ENCODE measurements around the gene EXOC6B. TPM values are rescaled to one million over a fixed set of nuclear protein-coding genes. Genes with fewer than 3 reads are reported as not detected.
"Not testable (repeated sequence)": the region's sequence is repeated elsewhere in the genome, so short reads cannot be mapped to it uniquely, and the experiment has no call there.

Gene EXOC6B
- total RNA-seq, 4 donors from 2014 or later: 15.7 to 58.4 (median 37.9) TPM

DNA sequence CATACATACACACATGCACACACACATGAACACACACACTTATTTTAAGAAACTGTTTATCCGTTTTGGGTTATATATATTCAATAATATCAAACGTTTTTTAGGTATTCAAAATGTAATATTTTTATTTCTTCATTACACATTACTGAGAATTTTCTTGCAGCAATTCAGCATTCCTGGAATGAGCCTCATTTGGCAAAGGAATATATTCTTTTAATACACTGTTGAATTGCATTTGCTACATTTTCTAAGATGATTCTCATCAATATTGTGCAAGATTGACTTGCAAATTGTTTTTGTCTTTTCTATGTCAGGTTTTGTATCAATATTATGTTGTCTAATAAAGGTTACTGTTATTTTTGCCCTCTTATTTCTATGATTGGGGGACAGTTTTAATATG is 402.1 kb downstream of the EXOC6B start:
- WGBS, 2 donors (ENCODE audit: low coverage in 1 of 2): 69 to 79% methylated on average over 2 of the region's 2 CpGs
- intact Hi-C loops (cut with DNase I; ENCODE audit: low total_unique reads): no loop called here
- Histone ChIP-seq H3K27me3 (no peaks in the 10 kb centered on the region), H3K4me1 (no peaks in the 10 kb centered on the region), H3K36me3 (no peaks in the 10 kb centered on the region), H3K27ac (no peak overlapping the region), H3K9me3 (peaks cover 0 to 9% of the 10 kb centered on the region in 2 donors), H3K4me3 (no peak overlapping the region)
- DNase-seq: no peak
- in situ Hi-C loops (cut with MboI; ENCODE audit: low pct_ligation_motif_present in 1 of 4, low pct_unique_long_range_greater_than_20kb in 1 of 4, low sequenced_read_pairs in 3 of 4): no loop called here
- TF ChIP-seq EP300 (IDR thresholded peaks at IDR 0.05; ENCODE audit: low read depth) (no peak), POLR2A (IDR thresholded peaks at IDR 0.05) (no peak), POLR2AphosphoS5 (IDR thresholded peaks at IDR 0.05) (no peak)
- TF ChIP-seq, protein P1, sequence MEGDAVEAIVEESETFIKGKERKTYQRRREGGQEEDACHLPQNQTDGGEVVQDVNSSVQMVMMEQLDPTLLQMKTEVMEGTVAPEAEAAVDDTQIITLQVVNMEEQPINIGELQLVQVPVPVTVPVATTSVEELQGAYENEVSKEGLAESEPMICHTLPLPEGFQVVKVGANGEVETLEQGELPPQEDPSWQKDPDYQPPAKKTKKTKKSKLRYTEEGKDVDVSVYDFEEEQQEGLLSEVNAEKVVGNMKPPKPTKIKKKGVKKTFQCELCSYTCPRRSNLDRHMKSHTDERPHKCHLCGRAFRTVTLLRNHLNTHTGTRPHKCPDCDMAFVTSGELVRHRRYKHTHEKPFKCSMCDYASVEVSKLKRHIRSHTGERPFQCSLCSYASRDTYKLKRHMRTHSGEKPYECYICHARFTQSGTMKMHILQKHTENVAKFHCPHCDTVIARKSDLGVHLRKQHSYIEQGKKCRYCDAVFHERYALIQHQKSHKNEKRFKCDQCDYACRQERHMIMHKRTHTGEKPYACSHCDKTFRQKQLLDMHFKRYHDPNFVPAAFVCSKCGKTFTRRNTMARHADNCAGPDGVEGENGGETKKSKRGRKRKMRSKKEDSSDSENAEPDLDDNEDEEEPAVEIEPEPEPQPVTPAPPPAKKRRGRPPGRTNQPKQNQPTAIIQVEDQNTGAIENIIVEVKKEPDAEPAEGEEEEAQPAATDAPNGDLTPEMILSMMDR (IDR thresholded peaks at IDR 0.05): no peak

DNA sequence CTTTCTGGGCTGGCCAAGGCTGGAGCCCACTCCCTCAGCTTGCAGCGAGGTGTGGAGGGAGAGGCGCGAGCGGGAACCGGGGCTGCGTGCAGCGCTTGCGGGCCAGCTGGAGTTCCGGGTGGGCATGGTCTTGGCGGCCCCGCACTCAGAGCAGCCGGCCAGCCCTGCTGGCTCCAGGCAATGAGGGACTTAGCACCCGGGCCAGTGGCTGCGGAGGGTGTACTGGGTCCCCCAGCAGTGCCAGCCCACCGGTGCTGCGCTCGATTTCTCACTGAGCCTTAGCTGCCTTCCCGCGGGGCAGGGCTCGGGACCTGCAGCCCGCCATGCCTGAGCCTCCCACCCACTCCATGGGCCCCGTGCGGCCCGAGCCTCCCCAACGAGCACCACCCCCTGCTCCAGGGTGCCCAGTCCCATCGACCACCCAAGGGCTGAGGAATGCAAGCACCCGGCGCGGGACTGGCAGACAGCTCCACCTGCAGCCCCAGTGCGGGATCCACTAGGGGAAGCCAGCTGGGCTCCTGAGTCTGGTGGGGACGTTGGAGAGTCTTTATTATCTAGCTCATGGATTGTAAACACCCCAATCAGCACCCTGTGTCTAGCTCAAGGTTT is 404.0 kb downstream of the EXOC6B start:
- H3K4me1 ChIP-seq; in situ Hi-C loops (cut with MboI; ENCODE audit: low pct_ligation_motif_present in 1 of 4, low pct_unique_long_range_greater_than_20kb in 1 of 4, low sequenced_read_pairs in 3 of 4); H3K9me3 ChIP-seq; H3K4me3 ChIP-seq; intact Hi-C loops (cut with DNase I; ENCODE audit: low total_unique reads); H3K36me3 ChIP-seq; H3K27ac ChIP-seq; DNase-seq; H3K27me3 ChIP-seq: not testable (repeated sequence)
- 96% methylated on average over 20 of the region's 31 CpGs; no CpG with 5 or more reads in 1 of the 2 donors for WGBS, 2 donors (ENCODE audit: low coverage in 1 of 2)

DNA sequence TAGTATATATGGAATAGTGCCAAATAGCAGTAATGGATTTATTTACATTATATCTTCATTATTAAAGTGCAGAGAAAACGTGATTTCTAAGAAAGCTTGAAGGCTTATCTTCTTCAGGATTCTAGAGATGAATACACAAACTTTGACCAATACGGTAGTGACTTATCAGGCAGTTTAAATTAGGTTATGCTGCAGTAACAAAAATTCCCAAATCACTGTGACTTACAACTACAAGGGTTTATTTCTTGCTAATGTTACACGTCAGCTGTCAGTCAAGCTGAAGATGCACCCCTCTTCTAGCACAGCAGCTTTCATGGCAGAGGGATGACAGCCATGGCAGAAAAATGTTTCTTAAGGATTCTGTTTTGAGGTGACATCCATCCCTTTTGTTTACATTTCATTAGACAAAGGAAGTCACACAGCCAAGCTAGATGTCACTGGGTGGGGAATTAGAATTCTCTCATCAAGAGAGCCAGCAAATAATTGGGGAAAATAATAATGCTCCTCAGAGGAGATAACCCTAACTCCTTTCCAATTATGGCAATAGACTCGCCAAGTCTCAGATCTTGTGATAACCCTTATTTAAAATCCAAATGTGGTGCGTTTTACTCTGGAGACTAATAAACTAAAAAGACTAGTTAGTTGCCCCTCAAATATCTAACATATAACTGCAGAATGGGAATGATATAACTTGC is 409.9 kb downstream of the EXOC6B start:
- H3K9me3 ChIP-seq: peaks cover 0 to 9% of the 10 kb centered on the region in 2 donors
- H3K27ac ChIP-seq: no peak overlapping the region

DNA sequence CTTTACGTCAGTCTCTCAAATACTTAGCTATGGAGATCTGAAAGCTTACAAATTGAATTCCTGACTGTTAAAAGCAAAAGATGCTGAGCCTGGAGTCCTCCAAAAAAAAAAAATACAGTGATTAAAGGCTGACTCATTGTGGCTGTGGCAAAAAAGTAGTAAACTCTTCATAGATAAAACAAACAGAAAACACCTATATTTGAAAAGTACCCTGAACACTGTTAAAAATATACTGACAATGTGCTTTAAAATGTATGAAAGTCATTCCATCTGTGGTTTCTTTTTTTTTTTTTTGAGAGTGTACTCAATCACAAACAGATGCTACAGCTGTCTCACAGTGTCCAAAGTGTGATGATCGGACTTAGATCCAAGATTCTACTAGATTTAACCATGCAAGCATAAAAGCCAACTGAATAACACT is 410.6 kb downstream of the EXOC6B start:
- H3K27ac ChIP-seq: no peak overlapping the region
- WGBS, 2 donors (ENCODE audit: low coverage in 1 of 2): 79 to 80% methylated on average over 2 of the region's 2 CpGs
- no peaks in the 10 kb centered on the region for H3K4me1 ChIP-seq
- in situ Hi-C loops (cut with MboI; ENCODE audit: low pct_ligation_motif_present in 1 of 4, low pct_unique_long_range_greater_than_20kb in 1 of 4, low sequenced_read_pairs in 3 of 4) (no loop called here), intact Hi-C loops (cut with DNase I; ENCODE audit: low total_unique reads) (no loop called here)
- H3K36me3 ChIP-seq: no peaks in the 10 kb centered on the region
- no peak for DNase-seq
- H3K27me3 ChIP-seq: no peaks in the 10 kb centered on the region
- peaks cover 0 to 9% of the 10 kb centered on the region in 2 donors for H3K9me3 ChIP-seq
- TF ChIP-seq POLR2A (IDR thresholded peaks at IDR 0.05) (no peak), EP300 (IDR thresholded peaks at IDR 0.05; ENCODE audit: low read depth) (no peak), POLR2AphosphoS5 (IDR thresholded peaks at IDR 0.05) (no peak)
- TF ChIP-seq, protein P1 (IDR thresholded peaks at IDR 0.05): no peak
- H3K4me3 ChIP-seq: no peak overlapping the region

More for the DNA sequence above, 409.9 kb downstream of the EXOC6B start:
- intact Hi-C loops (cut with DNase I; ENCODE audit: low total_unique reads) (no loop called here), in situ Hi-C loops (cut with MboI; ENCODE audit: low pct_ligation_motif_present in 1 of 4, low pct_unique_long_range_greater_than_20kb in 1 of 4, low sequenced_read_pairs in 3 of 4) (no loop called here)
- Histone ChIP-seq H3K36me3 (no peaks in the 10 kb centered on the region), H3K4me1 (no peaks in the 10 kb centered on the region), H3K4me3 (no peak overlapping the region), H3K27me3 (no peaks in the 10 kb centered on the region)
- 84% methylated on average over 5 of the region's 5 CpGs for WGBS, 2 donors (ENCODE audit: low coverage in 1 of 2)
- TF ChIP-seq POLR2AphosphoS5 (IDR thresholded peaks at IDR 0.05) (no peak), EP300 (IDR thresholded peaks at IDR 0.05; ENCODE audit: low read depth) (no peak), POLR2A (IDR thresholded peaks at IDR 0.05) (no peak)
- TF ChIP-seq, protein P1 (IDR thresholded peaks at IDR 0.05): no peak
- no peak for DNase-seq
